Epithelial cell of proximal tubule (primary cell): ENCODE measurements around the gene SLC39A11. TPM values are rescaled to one million over a fixed set of nuclear protein-coding genes. Genes with fewer than 3 reads are reported as not detected.

Experiments
- DNase-seq: peaks from one replicate; pipeline ENCODE4 v3.0.0-alpha.2; 2011; ENCODE audit warnings: low read depth
- H3K4me3 ChIP-seq: 2 replicates; pipeline ENCODE4 v1.5.1; 2011; ENCODE audit warnings: low read depth, mild to moderate bottlenecking, low read length
- total RNA-seq: library from RNA; depleted of rRNA; stranded (reverse); fragments of >200 nt; gene quantifications from 2 replicates; pipeline ENCODE4 v1.2.3, GENCODE V29; 2015
- TF ChIP-seq, protein P1 (sequence below): conservative IDR thresholded peaks from 2 replicates; pipeline ENCODE4 v1.5.1; 2012; ENCODE audit warnings: low read depth, mild to moderate bottlenecking, low read length

Gene SLC39A11
- total RNA-seq, 1 donor from 2014 or later: 12.6 TPM

DNA sequence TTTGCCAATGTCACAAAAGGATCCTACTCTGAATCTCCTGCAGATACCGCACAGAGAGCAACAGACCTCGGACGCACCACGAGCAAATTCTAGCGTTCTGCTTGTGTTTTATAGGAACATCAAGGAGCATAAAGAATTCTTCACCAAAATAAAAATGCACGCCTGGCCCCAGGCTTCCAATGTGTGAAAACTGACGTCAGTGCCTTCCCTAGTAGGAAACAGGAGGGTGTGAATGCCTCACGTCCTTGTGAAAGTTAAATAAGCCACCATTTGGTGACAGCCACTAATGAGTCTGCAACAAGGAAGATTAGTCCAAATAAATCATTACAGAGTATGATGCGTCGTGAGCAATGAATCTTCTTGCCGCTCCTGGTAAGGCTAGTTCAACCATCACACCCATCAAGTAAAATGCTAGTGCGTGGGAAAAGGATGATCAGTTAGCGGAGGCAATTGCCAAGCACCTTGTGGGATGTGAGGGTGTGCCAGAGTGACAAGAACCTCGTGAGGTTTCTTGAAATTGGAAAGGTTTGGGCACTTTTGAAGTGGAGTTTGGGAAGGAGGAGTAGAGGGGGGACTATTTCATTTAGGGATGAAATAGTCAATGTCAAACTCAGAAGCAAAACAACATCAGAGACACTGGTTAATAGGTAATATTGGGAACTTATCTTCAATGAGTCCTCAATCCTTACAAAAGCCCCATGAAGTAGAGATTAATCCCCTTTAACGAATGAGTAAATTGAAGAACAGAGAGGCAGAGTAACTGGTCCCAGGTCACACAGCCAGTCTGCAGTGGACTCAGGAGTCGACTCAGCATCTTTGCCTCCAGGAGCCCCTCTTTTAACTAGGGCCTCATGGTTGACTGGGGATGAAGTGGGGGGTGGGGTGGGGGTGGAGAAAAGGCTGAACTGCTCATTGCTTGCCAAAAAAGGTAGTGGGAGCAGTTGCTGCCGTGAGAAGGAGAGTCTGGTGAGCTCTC is 238.8 kb downstream of the SLC39A11 start:
- TF ChIP-seq, protein P1, sequence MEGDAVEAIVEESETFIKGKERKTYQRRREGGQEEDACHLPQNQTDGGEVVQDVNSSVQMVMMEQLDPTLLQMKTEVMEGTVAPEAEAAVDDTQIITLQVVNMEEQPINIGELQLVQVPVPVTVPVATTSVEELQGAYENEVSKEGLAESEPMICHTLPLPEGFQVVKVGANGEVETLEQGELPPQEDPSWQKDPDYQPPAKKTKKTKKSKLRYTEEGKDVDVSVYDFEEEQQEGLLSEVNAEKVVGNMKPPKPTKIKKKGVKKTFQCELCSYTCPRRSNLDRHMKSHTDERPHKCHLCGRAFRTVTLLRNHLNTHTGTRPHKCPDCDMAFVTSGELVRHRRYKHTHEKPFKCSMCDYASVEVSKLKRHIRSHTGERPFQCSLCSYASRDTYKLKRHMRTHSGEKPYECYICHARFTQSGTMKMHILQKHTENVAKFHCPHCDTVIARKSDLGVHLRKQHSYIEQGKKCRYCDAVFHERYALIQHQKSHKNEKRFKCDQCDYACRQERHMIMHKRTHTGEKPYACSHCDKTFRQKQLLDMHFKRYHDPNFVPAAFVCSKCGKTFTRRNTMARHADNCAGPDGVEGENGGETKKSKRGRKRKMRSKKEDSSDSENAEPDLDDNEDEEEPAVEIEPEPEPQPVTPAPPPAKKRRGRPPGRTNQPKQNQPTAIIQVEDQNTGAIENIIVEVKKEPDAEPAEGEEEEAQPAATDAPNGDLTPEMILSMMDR: no peak
- H3K4me3 ChIP-seq: no peak overlapping the region
- DNase-seq: no peak

DNA sequence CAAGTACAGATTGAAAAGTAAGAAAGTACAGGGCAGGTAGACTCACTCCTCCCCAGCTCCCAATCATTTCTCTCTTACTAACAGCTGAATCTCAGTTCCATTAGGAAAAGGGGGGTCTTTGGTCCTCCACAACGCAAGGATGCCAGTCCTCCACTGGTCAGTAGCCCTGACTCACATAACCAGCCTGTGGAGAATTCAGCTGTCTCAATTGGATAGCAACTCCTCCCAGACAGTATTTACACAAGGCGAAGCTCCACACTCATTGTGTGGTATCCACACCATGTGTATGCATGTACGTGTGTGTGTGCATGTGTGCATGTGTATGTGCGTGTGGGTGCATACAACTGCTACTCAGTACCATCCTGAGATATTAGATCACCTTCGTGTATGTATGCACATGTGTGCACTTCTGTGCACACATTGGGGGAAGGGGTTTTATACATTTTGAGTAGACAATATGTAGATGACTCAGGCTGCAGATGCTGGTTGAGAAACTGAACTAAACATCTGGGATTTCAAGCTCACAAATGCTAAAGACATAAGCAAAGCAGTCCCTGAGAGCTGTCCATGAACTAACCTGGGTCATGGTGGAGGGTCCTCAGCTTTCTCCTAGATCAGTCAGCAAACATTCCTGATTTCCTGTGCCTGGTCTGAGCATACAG is 240.1 kb downstream of the SLC39A11 start:
- TF ChIP-seq, protein P1: no peak
- no peak overlapping the region for H3K4me3 ChIP-seq
- DNase-seq: no peak

DNA sequence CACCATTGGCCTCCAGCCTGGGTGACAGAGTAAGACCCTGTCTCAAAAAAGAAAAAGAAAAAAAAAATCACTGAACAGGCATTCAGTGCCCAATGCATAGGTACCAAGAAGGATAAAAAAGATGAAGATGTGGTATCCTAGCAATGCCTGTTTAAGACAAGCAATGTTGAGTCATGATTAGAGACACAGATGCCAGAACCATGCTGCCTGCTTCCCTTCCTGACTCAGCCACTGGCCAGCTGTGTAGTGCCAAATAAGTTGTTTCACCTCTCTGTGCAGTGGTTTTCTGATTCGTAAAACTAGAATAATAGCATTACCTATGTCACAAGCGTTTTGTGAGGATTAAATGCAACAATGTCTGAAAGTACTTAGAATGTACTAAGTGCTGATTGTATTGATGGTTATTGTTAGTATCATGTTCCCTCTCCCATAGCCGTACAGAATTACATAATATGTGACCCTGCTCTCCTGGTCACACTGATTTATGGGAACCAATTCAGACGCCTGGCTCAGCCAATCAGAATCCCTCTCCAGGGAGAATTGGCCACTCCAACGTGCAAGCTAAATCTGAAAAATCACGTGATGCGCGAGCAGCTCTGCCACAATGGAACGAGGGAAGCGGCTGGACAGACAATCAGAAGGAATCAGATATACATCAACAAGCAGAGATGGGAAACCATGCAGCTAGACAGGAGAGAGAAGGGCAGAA is 241.9 kb downstream of the SLC39A11 start:
- TF ChIP-seq, protein P1: no peak
- H3K4me3 ChIP-seq: no peak overlapping the region
- DNase-seq: no peak

DNA sequence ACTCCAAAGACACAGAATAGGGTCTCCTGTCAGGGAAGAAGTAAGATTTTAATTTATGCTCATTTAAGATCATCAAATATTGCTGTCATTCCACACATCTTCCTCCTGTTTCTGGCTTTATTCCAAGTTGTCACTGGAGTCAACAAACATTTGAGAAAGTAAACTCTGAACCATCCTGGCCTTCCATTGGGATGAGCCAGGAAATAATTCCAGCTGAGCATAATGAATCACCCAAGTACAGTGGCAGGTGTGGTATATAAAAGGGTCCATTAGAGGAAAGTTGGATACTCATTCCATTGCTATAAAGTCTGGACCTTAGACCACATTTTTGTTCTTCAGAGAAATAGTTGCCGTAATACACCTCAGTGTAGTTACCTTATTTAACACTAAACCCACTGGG is 246.1 kb downstream of the SLC39A11 start:
- DNase-seq: no peak
- TF ChIP-seq, protein P1: no peak
- H3K4me3 ChIP-seq: no peak overlapping the region

DNA sequence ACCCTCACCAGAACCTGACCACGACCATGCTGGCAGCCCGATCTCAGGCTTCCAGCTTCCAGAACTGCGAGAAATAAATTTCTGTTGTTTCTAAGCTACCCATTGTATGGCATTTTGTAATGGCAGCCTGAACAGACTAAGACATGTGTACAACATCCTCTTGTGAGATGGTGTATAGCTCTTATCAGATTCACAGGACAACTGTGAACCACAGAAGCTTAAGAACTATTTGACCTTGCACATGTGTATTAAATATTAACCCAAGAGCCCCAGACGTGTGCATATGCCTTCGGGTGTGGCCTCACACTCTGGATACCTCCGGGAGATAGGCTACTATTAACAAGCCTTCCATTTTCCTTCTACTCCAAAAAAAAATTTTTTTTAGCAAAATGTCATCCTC is 248.9 kb downstream of the SLC39A11 start:
- TF ChIP-seq, protein P1: no peak
- no peak for DNase-seq
- H3K4me3 ChIP-seq: no peak overlapping the region

DNA sequence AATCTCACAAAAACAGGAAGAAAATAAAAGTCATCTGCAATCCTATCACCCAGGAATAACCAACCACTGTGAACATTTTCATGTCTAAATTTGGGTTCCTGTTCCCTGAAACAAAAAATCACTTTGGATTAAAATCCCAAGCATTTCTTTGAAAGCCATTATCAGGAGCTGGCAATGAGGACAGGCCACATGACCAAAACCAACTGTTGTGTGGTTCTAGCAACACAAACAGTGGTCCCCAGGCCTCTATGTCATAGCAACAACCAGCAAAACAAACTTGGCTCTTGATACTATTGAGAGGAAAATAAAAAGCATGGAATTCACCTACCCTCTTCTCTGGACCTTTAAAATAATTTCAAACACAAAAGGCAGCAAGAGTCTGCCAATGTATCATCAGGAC is 252.5 kb downstream of the SLC39A11 start:
- TF ChIP-seq, protein P1: no peak
- no peak overlapping the region for H3K4me3 ChIP-seq
- no peak for DNase-seq
